GM12878 (cell line): ENCODE data around the gene NDEL1. TPM values are rescaled to one million over a fixed set of nuclear protein-coding genes. Genes with fewer than 3 reads are reported as not detected.

Source experiments
- BHLHE40 ChIP-seq, 2 experiments: fragments of 450-650 bp in 1 of 2; IDR thresholded peaks; 2 replicates each; pipeline ENCODE4 v1.6.1; 2011 to 2017; ENCODE audit warnings: low read depth in 2 of 2, borderline replicate concordance in 1 of 2, improper control_type of control experiment in 1 of 2, low read length in 1 of 2, mild to moderate bottlenecking in 1 of 2
- CEBPB ChIP-seq, 2 experiments: fragments of 150-350 bp in 1 of 2; IDR thresholded peaks; 2 replicates each; pipeline ENCODE4 v1.6.1; 2012 to 2014; ENCODE audit warnings: low read depth in 2 of 2, low read length in 2 of 2, borderline replicate concordance in 1 of 2, inconsistent platforms in 1 of 2
- CREB1 ChIP-seq: IDR thresholded peaks from 2 replicates; pipeline ENCODE4 v1.6.1; 2012; ENCODE audit warnings: low read depth, mild to moderate bottlenecking, inconsistent platforms
- CREM ChIP-seq: IDR thresholded peaks from 2 replicates; pipeline ENCODE4 v1.6.1; 2014; ENCODE audit warnings: antibody characterized with exemption, low read depth
- DPF2 ChIP-seq: fragments of 450-650 bp; IDR thresholded peaks from 2 replicates; pipeline ENCODE4 v1.6.1; 2017; ENCODE audit warnings: mild to moderate bottlenecking
- EGR1 ChIP-seq, 2 experiments: IDR thresholded peaks; 1 replicate in 1 of 2; 2 replicates in 1 of 2; pipeline ENCODE4 v1.6.1; 2011 to 2012; ENCODE audit warnings: low read depth in 2 of 2, low read length in 2 of 2, borderline replicate concordance in 1 of 2, mild to moderate bottlenecking in 1 of 2, moderate library complexity in 1 of 2
- ESRRA ChIP-seq: IDR thresholded peaks from 2 replicates; pipeline ENCODE4 v1.6.1; 2012; ENCODE audit warnings: mild to moderate bottlenecking, low read length, improper control_type of control experiment
- HDGF ChIP-seq: fragments of 450-650 bp; IDR thresholded peaks from 2 replicates; pipeline ENCODE4 v1.6.1; 2016; ENCODE audit warnings: antibody characterized with exemption
- JUNB ChIP-seq: IDR thresholded peaks from 2 replicates; pipeline ENCODE4 v1.6.1; 2016; ENCODE audit warnings: antibody characterized with exemption, mild to moderate bottlenecking
- KAT2A ChIP-seq: conservative IDR thresholded peaks from 2 replicates; pipeline ENCODE4 v1.6.1; 2011; ENCODE audit warnings: low read depth, low read length; ENCODE audit not compliant: control insufficient read depth
- MAX ChIP-seq: IDR thresholded peaks from 2 replicates; pipeline ENCODE4 v1.6.1; 2012; ENCODE audit warnings: low read depth, low read length, improper control_type of control experiment
- POLR2A ChIP-seq: IDR thresholded peaks from 2 replicates; pipeline ENCODE4 v1.6.1; 2011; ENCODE audit warnings: low read depth, mild to moderate bottlenecking, low read length
- POLR2AphosphoS5 ChIP-seq: IDR thresholded peaks from 2 replicates; pipeline ENCODE4 v1.6.1; 2011; ENCODE audit warnings: mild to moderate bottlenecking, low read length, inconsistent platforms
- RELB ChIP-seq: fragments of 450-650 bp; IDR thresholded peaks from 2 replicates; pipeline ENCODE4 v1.6.1; 2017; ENCODE audit warnings: low read depth, mild to moderate bottlenecking, moderate library complexity
- RFX5 ChIP-seq: IDR thresholded peaks from 2 replicates; pipeline ENCODE4 v1.6.1; 2011; ENCODE audit warnings: low read depth, low read length, improper control_type of control experiment
- SIN3A ChIP-seq: IDR thresholded peaks from 2 replicates; pipeline ENCODE4 v1.6.1; 2012; ENCODE audit warnings: low read depth, low read length, improper control_type of control experiment
- ZNF687 ChIP-seq: fragments of 450-650 bp; IDR thresholded peaks from 2 replicates; pipeline ENCODE4 v1.6.1; 2017; ENCODE audit warnings: mild to moderate bottlenecking, moderate library complexity
- polyA plus RNA-seq, 11 experiments: library from polyadenylated mRNA; depleted of rRNA in 4 of 11; unstranded in 6 of 11; stranded (reverse) in 5 of 11; fragments of >200 nt; fragmentation: Nextera tagmentation in 4 of 11; fragmentation: Illumina TruSeq in 1 of 11; extraction: Ambion mirVana in 4 of 11; extraction: Trizol in 1 of 11; gene quantifications; 1 replicate in 1 of 11; 2 replicates in 10 of 11; pipeline versions ENCODE4 v1.2.1 to v1.2.3, GENCODE V29; 2011 to 2016; ENCODE audit warnings: inconsistent platforms in 2 of 11, missing spikeins in 2 of 11, low read depth in 1 of 11
- total RNA-seq, 4 experiments: library from RNA; depleted of rRNA in 3 of 4; stranded (reverse); fragments of >200 nt in 3 of 4; fragmentation: Illumina TruSeq in 1 of 4; extraction: Trizol in 1 of 4; gene quantifications; 2 replicates each; pipeline versions ENCODE4 v1.2.1 to v1.2.3, GENCODE V29; 2013 to 2021
- TF ChIP-seq, protein P1 (sequence below): fragments of 450-650 bp; IDR thresholded peaks from 2 replicates; pipeline ENCODE4 v1.6.1; 2017; ENCODE audit warnings: antibody characterized with exemption, mild to moderate bottlenecking, moderate library complexity
- TF ChIP-seq, protein P2 (sequence below): fragments of 450-650 bp; IDR thresholded peaks from 2 replicates; pipeline ENCODE4 v1.6.1; 2016; ENCODE audit warnings: mild to moderate bottlenecking

Gene NDEL1
- total and polyA plus RNA-seq, 10 of the 15 experiments (the other 5 are each of a cell fraction or from before 2014, with no cell fraction given): 0.72 to 41.5 (median 29.9) TPM

DNA sequence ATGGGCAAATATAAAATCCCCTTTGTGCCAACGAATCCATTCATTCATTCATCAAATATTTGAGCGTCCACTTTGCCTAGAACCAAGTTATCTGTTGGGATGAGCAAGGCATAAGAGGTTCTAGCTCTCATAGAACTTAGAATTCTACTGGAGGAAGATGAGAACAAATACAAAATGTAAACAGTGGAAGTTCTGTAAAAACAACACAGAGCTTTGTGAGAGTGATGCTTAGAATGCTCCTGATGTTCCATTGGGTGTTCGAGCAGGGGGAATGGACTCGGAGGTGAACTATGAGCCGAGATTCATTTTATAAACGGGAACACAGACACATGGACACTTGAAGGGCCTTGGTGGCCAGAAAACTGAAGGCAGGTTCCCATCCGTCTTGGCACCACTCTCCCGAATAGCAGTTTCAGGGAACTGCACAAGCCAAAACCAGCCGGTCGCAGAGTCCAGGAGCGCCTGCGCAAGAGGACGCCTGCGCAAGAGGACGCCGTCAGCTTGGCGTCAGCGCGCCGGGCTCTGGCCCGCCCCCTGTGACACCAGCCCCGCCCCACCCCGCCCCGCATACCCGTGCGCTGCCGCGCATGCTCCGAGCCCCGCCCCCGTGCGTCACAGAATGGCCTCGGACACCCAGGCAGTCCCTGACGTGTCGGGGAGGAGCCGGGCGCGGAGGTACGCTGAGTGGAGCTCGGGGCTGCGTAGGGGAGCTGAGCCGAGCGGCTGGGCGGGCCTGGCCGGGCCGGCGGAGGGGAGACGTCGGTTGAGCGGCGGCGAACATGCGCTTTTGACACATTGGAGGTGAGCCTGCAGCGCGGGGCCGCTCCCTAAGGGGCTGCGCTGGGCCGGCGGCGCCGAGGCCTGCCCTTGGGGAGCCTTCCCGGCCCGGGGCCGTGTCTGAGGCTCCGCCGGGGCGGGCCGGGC is at the start of gene NDEL1 (continued):
- TF ChIP-seq, protein P1, sequence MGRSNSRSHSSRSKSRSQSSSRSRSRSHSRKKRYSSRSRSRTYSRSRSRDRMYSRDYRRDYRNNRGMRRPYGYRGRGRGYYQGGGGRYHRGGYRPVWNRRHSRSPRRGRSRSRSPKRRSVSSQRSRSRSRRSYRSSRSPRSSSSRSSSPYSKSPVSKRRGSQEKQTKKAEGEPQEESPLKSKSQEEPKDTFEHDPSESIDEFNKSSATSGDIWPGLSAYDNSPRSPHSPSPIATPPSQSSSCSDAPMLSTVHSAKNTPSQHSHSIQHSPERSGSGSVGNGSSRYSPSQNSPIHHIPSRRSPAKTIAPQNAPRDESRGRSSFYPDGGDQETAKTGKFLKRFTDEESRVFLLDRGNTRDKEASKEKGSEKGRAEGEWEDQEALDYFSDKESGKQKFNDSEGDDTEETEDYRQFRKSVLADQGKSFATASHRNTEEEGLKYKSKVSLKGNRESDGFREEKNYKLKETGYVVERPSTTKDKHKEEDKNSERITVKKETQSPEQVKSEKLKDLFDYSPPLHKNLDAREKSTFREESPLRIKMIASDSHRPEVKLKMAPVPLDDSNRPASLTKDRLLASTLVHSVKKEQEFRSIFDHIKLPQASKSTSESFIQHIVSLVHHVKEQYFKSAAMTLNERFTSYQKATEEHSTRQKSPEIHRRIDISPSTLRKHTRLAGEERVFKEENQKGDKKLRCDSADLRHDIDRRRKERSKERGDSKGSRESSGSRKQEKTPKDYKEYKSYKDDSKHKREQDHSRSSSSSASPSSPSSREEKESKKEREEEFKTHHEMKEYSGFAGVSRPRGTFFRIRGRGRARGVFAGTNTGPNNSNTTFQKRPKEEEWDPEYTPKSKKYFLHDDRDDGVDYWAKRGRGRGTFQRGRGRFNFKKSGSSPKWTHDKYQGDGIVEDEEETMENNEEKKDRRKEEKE: no peak
- TF ChIP-seq, protein P2, sequence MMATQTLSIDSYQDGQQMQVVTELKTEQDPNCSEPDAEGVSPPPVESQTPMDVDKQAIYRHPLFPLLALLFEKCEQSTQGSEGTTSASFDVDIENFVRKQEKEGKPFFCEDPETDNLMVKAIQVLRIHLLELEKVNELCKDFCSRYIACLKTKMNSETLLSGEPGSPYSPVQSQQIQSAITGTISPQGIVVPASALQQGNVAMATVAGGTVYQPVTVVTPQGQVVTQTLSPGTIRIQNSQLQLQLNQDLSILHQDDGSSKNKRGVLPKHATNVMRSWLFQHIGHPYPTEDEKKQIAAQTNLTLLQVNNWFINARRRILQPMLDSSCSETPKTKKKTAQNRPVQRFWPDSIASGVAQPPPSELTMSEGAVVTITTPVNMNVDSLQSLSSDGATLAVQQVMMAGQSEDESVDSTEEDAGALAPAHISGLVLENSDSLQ: peak; percentile 61; the same call in 1 of the 2 replicates
- TF ChIP-seq KAT2A: no peak
- TF ChIP-seq BHLHE40 (IDR thresholded peaks at IDR 0.05; ENCODE audit: borderline replicate concordance in 1 of 2, low read depth in 2 of 2, low read length in 1 of 2): peak in 1 of 2 experiments; percentile 35; a peak in 1 of 4 replicates
- TF ChIP-seq ESRRA: no peak
- TF ChIP-seq CEBPB (IDR thresholded peaks at IDR 0.05; ENCODE audit: borderline replicate concordance in 1 of 2, low read depth in 2 of 2, low read length in 2 of 2): no peak
- no peak for TF ChIP-seq RELB
- peak; percentile 81 for TF ChIP-seq CREM
- no peak for TF ChIP-seq JUNB
- 0 out of 2 replicates have a peak, but pooled peaks have one; percentile 24 for TF ChIP-seq MAX
- peak in 1 of 2 experiments; percentile 63; a peak in 2 of 3 replicates for TF ChIP-seq EGR1 (IDR thresholded peaks at IDR 0.05; ENCODE audit: borderline replicate concordance in 1 of 2, low read depth in 2 of 2, low read length in 2 of 2)
- TF ChIP-seq POLR2A: peak; percentile 98
- TF ChIP-seq SIN3A: 0 out of 2 replicates have a peak, but pooled peaks have one; percentile 57
- 0 out of 2 replicates have a peak, but pooled peaks have one; percentile 38 for TF ChIP-seq RFX5
- TF ChIP-seq POLR2AphosphoS5: peak; percentile 90
- TF ChIP-seq CREB1: peak; percentile 87
- TF ChIP-seq HDGF: no peak
- TF ChIP-seq DPF2: peak; percentile 77; the same call in 1 of the 2 replicates
- peak; percentile 43 for TF ChIP-seq ZNF687
